Dermis blood vessel endothelial cell (primary cell): Measurements from ENCODE around the gene NR1H3. TPM values are rescaled to one million over a fixed set of nuclear protein-coding genes. Genes with fewer than 3 reads are reported as not detected.
"Not testable (repeated sequence)": the region's sequence is repeated elsewhere in the genome, so short reads cannot be mapped to it uniquely, and the experiment has no call there.

ENCODE experiments used
- DNase-seq: peaks from one replicate; pipeline ENCODE4 v3.0.0; 2010
- total RNA-seq: library from RNA; depleted of rRNA; stranded (reverse); fragments of >200 nt; gene quantifications from 2 replicates; pipeline ENCODE4 v1.2.3, GENCODE V29; 2014

The NR1H3 gene
- total RNA-seq, 1 donor from 2014 or later = 36.6 TPM

DNA sequence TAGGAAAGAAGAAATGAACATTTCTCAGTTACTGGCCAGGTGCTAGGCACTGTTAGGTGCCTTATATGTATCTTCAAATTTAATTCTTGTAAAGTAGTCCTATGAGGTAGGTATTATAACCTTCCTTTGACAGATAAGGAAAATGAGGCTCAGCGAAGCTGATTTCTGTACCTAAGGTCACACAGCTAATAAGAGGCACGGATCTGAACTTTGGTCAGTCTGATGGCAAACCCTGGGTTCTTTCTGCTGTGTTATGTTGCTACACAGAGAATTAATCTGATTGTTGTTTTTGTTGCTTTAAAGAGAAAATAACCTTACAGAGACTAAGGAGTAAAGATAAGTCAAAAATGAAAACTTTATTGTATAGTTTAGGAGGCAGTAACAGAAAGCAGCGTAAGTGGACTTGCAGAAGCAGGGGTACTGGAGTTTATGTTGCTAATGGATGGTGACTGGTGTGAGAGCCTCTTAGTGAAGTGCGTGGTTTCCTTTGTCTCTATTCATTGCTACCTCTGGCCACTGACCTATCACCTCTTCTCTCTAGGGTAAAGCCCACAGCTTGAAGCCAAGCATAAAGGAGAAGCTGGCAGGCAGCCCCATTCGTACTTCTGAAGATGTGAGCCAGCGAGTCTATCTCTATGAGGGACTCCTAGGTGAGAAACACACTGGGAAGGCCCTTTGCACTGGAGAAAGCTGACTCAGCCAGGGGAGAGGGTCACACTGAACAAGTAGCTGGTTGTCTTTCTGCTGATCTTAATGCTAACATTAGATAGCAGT lies 50.4 kb downstream of the NR1H3 start:
- DNase-seq = no peak

DNA sequence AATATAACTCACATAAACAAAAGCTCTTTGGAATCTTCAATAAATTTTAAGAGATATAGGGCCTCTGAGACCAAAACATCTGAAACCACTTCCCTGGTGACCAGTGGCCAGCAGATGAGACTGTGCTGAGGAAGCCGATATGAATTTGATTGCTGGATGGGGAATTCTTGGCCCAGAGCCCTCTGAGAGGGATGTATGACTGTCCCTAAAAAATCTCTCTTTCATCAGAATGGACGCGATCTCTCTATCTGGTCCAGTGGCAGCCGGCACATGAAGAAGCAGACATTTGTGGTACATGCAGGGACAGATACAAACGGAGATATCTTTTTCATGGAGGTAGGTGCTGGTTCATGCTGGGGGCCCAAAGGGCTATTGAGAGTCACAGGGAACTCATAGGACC lies 57.2 kb downstream of the NR1H3 start:
- DNase-seq = no peak

DNA sequence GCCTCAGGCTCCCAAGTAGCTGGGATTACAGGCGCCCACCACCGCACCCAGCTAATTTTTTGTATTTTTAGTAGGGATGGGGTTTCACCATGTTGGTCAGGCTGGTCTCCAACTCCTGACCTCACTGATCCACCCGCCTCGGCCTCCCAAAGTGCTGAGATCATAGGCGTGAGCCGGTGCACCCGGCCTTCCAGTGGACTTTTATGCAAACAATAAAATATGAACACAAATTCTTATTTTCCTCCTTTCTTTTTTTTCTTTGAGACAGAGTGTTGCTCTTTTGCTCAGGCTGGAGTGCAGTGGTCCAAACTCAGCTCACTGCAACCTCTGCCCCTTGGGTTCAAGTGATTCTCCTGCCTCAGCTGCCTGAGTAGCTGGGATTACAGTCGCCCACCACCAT lies 58.7 kb downstream of the NR1H3 start:
- not testable (repeated sequence) for DNase-seq

DNA sequence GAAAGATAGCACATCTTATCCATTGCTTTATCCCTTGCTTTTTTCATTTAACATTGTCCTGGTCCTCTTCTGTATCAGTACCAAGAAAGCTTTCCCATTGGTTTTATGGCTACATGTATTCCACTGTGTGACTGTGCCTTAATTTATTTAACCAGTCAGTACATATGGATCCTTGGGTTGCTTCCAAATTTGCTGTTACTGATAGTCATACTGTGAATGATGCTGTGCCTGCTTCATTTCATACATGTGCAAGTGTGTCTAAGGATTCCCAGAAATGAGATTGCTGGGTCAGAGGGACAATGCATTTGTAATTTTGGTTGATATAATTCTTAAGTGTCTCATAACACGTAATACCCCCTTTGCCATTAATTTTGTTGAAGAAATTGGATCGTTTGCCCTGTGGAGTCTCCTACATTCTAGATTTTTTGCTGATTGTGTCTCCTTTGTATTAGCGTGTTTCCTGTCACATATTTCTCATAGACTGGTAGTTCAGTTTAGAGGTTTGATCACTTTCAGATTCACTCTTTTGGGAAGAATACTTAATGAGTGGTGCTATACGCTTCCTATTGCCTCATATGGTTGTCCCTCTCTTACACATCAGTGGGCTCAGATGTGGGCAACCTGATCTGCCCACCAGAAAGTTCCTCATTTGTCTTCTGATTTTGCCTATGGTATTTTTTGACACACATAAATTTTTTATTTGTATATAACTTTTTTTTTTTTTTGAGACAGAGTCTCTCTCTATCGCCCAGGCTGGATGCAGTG lies 59.5 kb downstream of the NR1H3 start:
- no peak for DNase-seq

DNA sequence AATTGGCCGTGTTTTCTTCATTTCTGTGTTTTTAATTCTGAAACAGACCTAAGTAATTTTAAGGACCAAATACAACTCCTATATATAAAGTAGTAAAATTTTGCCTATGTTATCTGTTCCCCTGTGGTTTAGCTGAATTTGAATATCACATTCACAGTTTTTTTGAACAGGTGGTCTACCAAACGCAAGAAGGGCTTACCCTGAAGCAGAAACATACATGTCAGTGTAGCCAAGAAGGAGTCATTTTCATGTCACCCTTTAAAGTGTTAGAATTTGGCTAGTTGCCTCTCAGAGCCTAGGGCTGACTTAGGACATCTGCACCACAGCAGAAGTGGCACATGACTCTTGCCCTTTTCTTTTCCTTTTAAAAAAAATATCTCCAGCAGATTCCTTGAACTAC lies 60.4 kb downstream of the NR1H3 start:
- no peak for DNase-seq

Other genes with a start within 250 kb of the NR1H3 start
- 132 and 177 TPM in 2 replicates for gene ARFGAP2, start 81.1 kb upstream of the NR1H3 start, total RNA-seq
- gene PACSIN3, start 71.6 kb upstream of the NR1H3 start, total RNA-seq = 16.7 and 23.2 TPM in 2 replicates
- gene DDB2, start 43.0 kb upstream of the NR1H3 start, total RNA-seq = 59.2 and 71.9 TPM in 2 replicates
- gene ACP2, start 9.2 kb upstream of the NR1H3 start, total RNA-seq = 52.6 and 64.2 TPM in 2 replicates
- 29.8 and 33.6 TPM in 2 replicates for gene MADD, start 12.1 kb downstream of the NR1H3 start, total RNA-seq
- not detected in 2 replicates for gene MYBPC3, start 94.7 kb downstream of the NR1H3 start, total RNA-seq
- gene SPI1, start 120.6 kb downstream of the NR1H3 start, total RNA-seq = not detected in 2 replicates
- gene SLC39A13, start 150.6 kb downstream of the NR1H3 start, total RNA-seq = 72.8 and 78.0 TPM in 2 replicates
- gene PSMC3, start 168.4 kb downstream of the NR1H3 start, total RNA-seq = 147 and 248 TPM in 2 replicates
- 0.17 and 0.19 TPM in 2 replicates for gene RAPSN, start 191.1 kb downstream of the NR1H3 start, total RNA-seq